Naive thymus-derived CD8-positive, alpha-beta T cell (primary cell): ENCODE measurements around the gene MECP2. TPM values are rescaled to one million over a fixed set of nuclear protein-coding genes. Genes with fewer than 3 reads are reported as not detected.
"Not testable (repeated sequence)": the region's sequence is repeated elsewhere in the genome, so short reads cannot be mapped to it uniquely, and the experiment has no call there.

ENCODE experiments used
- ATAC-seq, 2 donors: fragments of 150-1000 bp; cut with Tn5 transposase in 1 of 2; sonication (Bioruptor Pico), chemical (Tn5 transposase) in 1 of 2; 1 replicate in 1 of 2; 2 replicates in 1 of 2; pipeline ENCODE4 v1.10.0; 2021; ENCODE audit warnings: mild to moderate bottlenecking in 2 of 2, moderate library complexity in 2 of 2
- POLR2A ChIA-PET: fragments of 350-600 bp; sonication (Branson Sonifier 250); formaldehyde crosslinking; loops from one replicate; lab custom pipeline; 2021; ENCODE audit warnings: antibody characterized with exemption; lab: Charles Lee
- DNase-seq, 10 donors: peaks; one replicate each; pipeline versions ENCODE4 v3.0.0 to v3.0.0-alpha.2; 2020 to 2022
- H3K27ac Mint-ChIP-seq, 10 donors: one replicate each; pipeline ENCODE4 v1.8.0; 2020 to 2022; ENCODE audit warnings: mild to moderate bottlenecking in 10 of 10, mixed read lengths in 10 of 10, moderate library complexity in 4 of 10, inconsistent platforms in 1 of 10
- H3K27me3 Mint-ChIP-seq, 5 donors: one replicate each; pipeline ENCODE4 v1.8.0; 2021 to 2022; ENCODE audit warnings: mixed read lengths in 5 of 5
- H3K36me3 Mint-ChIP-seq, 3 donors: one replicate each; pipeline ENCODE4 v1.8.0; 2020 to 2022; ENCODE audit warnings: mixed read lengths in 3 of 3, mild to moderate bottlenecking in 2 of 3, inconsistent platforms in 1 of 3
- H3K4me1 Mint-ChIP-seq, 4 donors: one replicate each; pipeline ENCODE4 v1.8.0; 2021 to 2022; ENCODE audit warnings: mixed read lengths in 4 of 4
- H3K4me3 Mint-ChIP-seq, 10 donors: one replicate each; pipeline ENCODE4 v1.8.0; 2020 to 2022; ENCODE audit warnings: mild to moderate bottlenecking in 10 of 10, mixed read lengths in 10 of 10, moderate library complexity in 6 of 10, inconsistent platforms in 1 of 10
- H3K9me3 Mint-ChIP-seq, 9 donors: one replicate each; pipeline ENCODE4 v1.8.0; 2020 to 2022; ENCODE audit warnings: mixed read lengths in 9 of 9, mild to moderate bottlenecking in 3 of 9, inconsistent platforms in 1 of 9, moderate library complexity in 1 of 9
- polyA plus RNA-seq, 3 donors: library from polyadenylated mRNA; unstranded; fragments of 300-500 nt; fragmentation: Illumina TruSeq; gene quantifications; one replicate each; pipeline ENCODE4 v1.2.3, GENCODE V29; 2021
- total RNA-seq, 8 experiments: library from RNA in 2 of 8; stranded (reverse) in 2 of 8; gene quantifications; one replicate each; pipeline ENCODE4 v1.2.3 and lab custom pipeline; 2021 to 2026

The MECP2 gene
- total and polyA plus RNA-seq, 5 experiments from 2014 or later: 12.0 to 88.3 (median 22.2) TPM

GRCh38 chrX:154012336-154012991 lies 85.1 kb downstream of the MECP2 start:
- Mint-ChIP-seq H3K4me1 (peaks cover 7 to 31% (median 25%) of the 10 kb centered on the region in 4 donors), H3K27ac (no peak overlapping the region), H3K9me3 (no peaks in the 10 kb centered on the region), H3K4me3 (no peak overlapping the region), H3K36me3 (peaks cover 0 to 38% (median 4%) of the 10 kb centered on the region in 3 donors), H3K27me3 (no peaks in the 10 kb centered on the region)
- DNase-seq (no peak), ATAC-seq (no peak)
- POLR2A ChIA-PET: interaction anchor here (0.7 to 3.0 kb wide), 6 partner anchors 10 to 44 kb away, joined by 3 to 11 read pairs (median 6); partner anchors contain the start of genes HCFC1 and TMEM187

GRCh38 chrX:154011376-154012335 lies 85.9 kb downstream of the MECP2 start:
- H3K36me3 Mint-ChIP-seq: peaks cover 0 to 34% (median 5%) of the 10 kb centered on the region in 3 donors
- ATAC-seq (no peak), DNase-seq (no peak)
- H3K27me3 Mint-ChIP-seq: no peaks in the 10 kb centered on the region
- POLR2A ChIA-PET: interaction anchor here (1.0 to 2.1 kb wide), 3 partner anchors 9 to 43 kb away, joined by 4 to 10 read pairs (median 7); no protein-coding TSS in a partner anchor
- no peak overlapping the region for H3K27ac Mint-ChIP-seq
- H3K9me3 Mint-ChIP-seq: no peaks in the 10 kb centered on the region
- no peak overlapping the region for H3K4me3 Mint-ChIP-seq
- peaks cover 7 to 35% (median 23%) of the 10 kb centered on the region in 4 donors for H3K4me1 Mint-ChIP-seq

GRCh38 chrX:154010330-154011087 lies 87.0 kb downstream of the MECP2 start:
- Mint-ChIP-seq H3K27ac (peak overlapping the region in 1 of 10 donors; percentile 27), H3K4me1 (peaks cover 5 to 35% (median 17%) of the 10 kb centered on the region in 4 donors), H3K36me3 (peaks cover 0 to 29% (median 5%) of the 10 kb centered on the region in 3 donors), H3K27me3 (no peaks in the 10 kb centered on the region), H3K4me3 (no peak overlapping the region), H3K9me3 (no peaks in the 10 kb centered on the region)
- DNase-seq: no peak
- POLR2A ChIA-PET: interaction anchor here (0.7 to 1.2 kb wide), 2 partner anchors 11 to 60 kb away, joined by 3 to 6 read pairs; no protein-coding TSS in a partner anchor
- no peak for ATAC-seq

- Mint-ChIP-seq H3K9me3 (no peaks in the 10 kb centered on the region), H3K27me3 (no peaks in the 10 kb centered on the region), H3K4me1 (peaks cover 0 to 33% (median 8%) of the 10 kb centered on the region in 4 donors), H3K36me3 (peaks cover 0 to 26% (median 5%) of the 10 kb centered on the region in 3 donors), H3K27ac (peak overlapping the region in 1 of 10 donors; percentile 87), H3K4me3 (no peak overlapping the region)
- no peak for ATAC-seq
- DNase-seq: no peak
- POLR2A ChIA-PET: interaction anchor here (1.0 to 1.2 kb wide), 2 partner anchors 12 to 28 kb away, joined by 3 read pairs; partner anchors contain the start of gene IRAK1
These were observed 89.0 kb downstream of the MECP2 start for GRCh38 chrX:154008521-154008920.

- peaks cover 0 to 24% (median 5%) of the 10 kb centered on the region in 3 donors for H3K36me3 Mint-ChIP-seq
These were observed 90.6 kb downstream of the MECP2 start for GRCh38 chrX:154006947-154007346.

GRCh38 chrX:154004315-154004714 lies 93.2 kb downstream of the MECP2 start:
- no peak for ATAC-seq
- H3K27ac Mint-ChIP-seq: peak overlapping the region in 1 of 10 donors; percentile 11
- no peaks in the 10 kb centered on the region for H3K27me3 Mint-ChIP-seq
- POLR2A ChIA-PET: no interaction called here
- peaks cover 0 to 15% (median 5%) of the 10 kb centered on the region in 3 donors for H3K36me3 Mint-ChIP-seq
- H3K4me1 Mint-ChIP-seq: peaks cover 6 to 46% (median 21%) of the 10 kb centered on the region in 4 donors
- no peaks in the 10 kb centered on the region for H3K9me3 Mint-ChIP-seq
- peak overlapping the region in 1 of 10 donors; percentile 47 for H3K4me3 Mint-ChIP-seq
- no peak for DNase-seq

More at GRCh38 chrX:154006947-154007346, 90.6 kb downstream of the MECP2 start:
- no peaks in the 10 kb centered on the region for H3K27me3 Mint-ChIP-seq
- peak overlapping the region in 1 of 10 donors; percentile 68 for H3K27ac Mint-ChIP-seq
- no peaks in the 10 kb centered on the region for H3K9me3 Mint-ChIP-seq
- POLR2A ChIA-PET: interaction anchor here (2.8 kb wide), 1 partner anchor 17 kb away, joined by 7 read pairs; no protein-coding TSS in a partner anchor
- no peak overlapping the region for H3K4me3 Mint-ChIP-seq
- H3K4me1 Mint-ChIP-seq: peaks cover 5 to 44% (median 18%) of the 10 kb centered on the region in 4 donors
- DNase-seq (no peak), ATAC-seq (no peak)

- Mint-ChIP-seq H3K9me3 (no peaks in the 10 kb centered on the region), H3K36me3 (no peaks in the 10 kb centered on the region), H3K27ac (peak overlapping the region in 9 of 10 donors; percentile 9 to 83 (median 61)), H3K4me1 (peaks cover 6 to 31% (median 19%) of the 10 kb centered on the region in 4 donors), H3K4me3 (peak overlapping the region; percentile 64 to 86 (median 78)), H3K27me3 (no peaks in the 10 kb centered on the region)
- DNase-seq (no peak), ATAC-seq (peak; percentile 77 to 91)
- POLR2A ChIA-PET: interaction anchor here (0.7 to 1.6 kb wide), 7 partner anchors 11 to 366 kb away, joined by 3 to 10 read pairs (median 4); partner anchors contain the start of gene TMEM187
These were observed 95.2 kb downstream of the MECP2 start for GRCh38 chrX:154002215-154002719.

- Mint-ChIP-seq H3K27me3 (no peaks in the 10 kb centered on the region), H3K4me3 (no peak overlapping the region), H3K27ac (no peak overlapping the region), H3K4me1 (peaks cover 6 to 23% (median 20%) of the 10 kb centered on the region in 4 donors), H3K9me3 (no peaks in the 10 kb centered on the region), H3K36me3 (no peaks in the 10 kb centered on the region)
- no peak for ATAC-seq
- no peak for DNase-seq
- POLR2A ChIA-PET: interaction anchor here (0.6 to 1.3 kb wide), 2 partner anchors 10 kb away, joined by 3 read pairs; no protein-coding TSS in a partner anchor
These were observed 97.5 kb downstream of the MECP2 start for GRCh38 chrX:154000051-154000450.

- H3K27ac Mint-ChIP-seq: no peak overlapping the region
- POLR2A ChIA-PET: interaction anchor here (0.6 kb wide), 1 partner anchor 11 kb away, joined by 3 read pairs; no protein-coding TSS in a partner anchor
- H3K9me3 Mint-ChIP-seq: no peaks in the 10 kb centered on the region
- H3K27me3 Mint-ChIP-seq: no peaks in the 10 kb centered on the region
- DNase-seq (no peak), ATAC-seq (no peak)
- H3K4me3 Mint-ChIP-seq: no peak overlapping the region
- H3K36me3 Mint-ChIP-seq: no peaks in the 10 kb centered on the region
- peaks cover 6 to 23% (median 19%) of the 10 kb centered on the region in 4 donors for H3K4me1 Mint-ChIP-seq
These were observed 98.0 kb downstream of the MECP2 start for GRCh38 chrX:153999359-154000037.

GRCh38 chrX:153995504-153995903 lies 102.0 kb downstream of the MECP2 start:
- POLR2A ChIA-PET: interaction anchor here (0.6 kb wide), 1 partner anchor 14 kb away, joined by 7 read pairs; no protein-coding TSS in a partner anchor
- DNase-seq (no peak), ATAC-seq (no peak)
- Mint-ChIP-seq H3K27ac (peak overlapping the region in 1 of 10 donors; percentile 59), H3K27me3 (no peaks in the 10 kb centered on the region), H3K4me3 (no peak overlapping the region), H3K4me1 (peaks cover 0 to 14% (median 7%) of the 10 kb centered on the region in 4 donors), H3K36me3 (no peaks in the 10 kb centered on the region), H3K9me3 (peaks cover 0 to 2% (median 0%) of the 10 kb centered on the region in 9 donors)

GRCh38 chrX:153994398-153994797 lies 103.1 kb downstream of the MECP2 start:
- DNase-seq, POLR2A ChIA-PET, H3K27me3 Mint-ChIP-seq, H3K9me3 Mint-ChIP-seq, ATAC-seq, H3K4me3 Mint-ChIP-seq, H3K27ac Mint-ChIP-seq, H3K36me3 Mint-ChIP-seq: not testable (repeated sequence)
- H3K4me1 Mint-ChIP-seq: peaks cover 3 to 25% (median 17%) of the 10 kb centered on the region in 4 donors
